ELR (cell line): ENCODE data around the gene COX14.
"Not testable (repeated sequence)": the region's sequence is repeated elsewhere in the genome, so short reads cannot be mapped to it uniquely, and the experiment has no call there.

ENCODE experiments used
- DNase-seq: peaks from one replicate; pipeline ENCODE4 v3.0.0-alpha.2; 2015; ENCODE audit warnings: low read depth

The COX14 gene

GRCh38 chr12:50107416-50108268 is 4.4 kb upstream of the COX14 start:
- DNase-seq, result no peak

GRCh38 chr12:50109319-50109718 is 2.7 kb upstream of the COX14 start:
- no peak for DNase-seq

DNA sequence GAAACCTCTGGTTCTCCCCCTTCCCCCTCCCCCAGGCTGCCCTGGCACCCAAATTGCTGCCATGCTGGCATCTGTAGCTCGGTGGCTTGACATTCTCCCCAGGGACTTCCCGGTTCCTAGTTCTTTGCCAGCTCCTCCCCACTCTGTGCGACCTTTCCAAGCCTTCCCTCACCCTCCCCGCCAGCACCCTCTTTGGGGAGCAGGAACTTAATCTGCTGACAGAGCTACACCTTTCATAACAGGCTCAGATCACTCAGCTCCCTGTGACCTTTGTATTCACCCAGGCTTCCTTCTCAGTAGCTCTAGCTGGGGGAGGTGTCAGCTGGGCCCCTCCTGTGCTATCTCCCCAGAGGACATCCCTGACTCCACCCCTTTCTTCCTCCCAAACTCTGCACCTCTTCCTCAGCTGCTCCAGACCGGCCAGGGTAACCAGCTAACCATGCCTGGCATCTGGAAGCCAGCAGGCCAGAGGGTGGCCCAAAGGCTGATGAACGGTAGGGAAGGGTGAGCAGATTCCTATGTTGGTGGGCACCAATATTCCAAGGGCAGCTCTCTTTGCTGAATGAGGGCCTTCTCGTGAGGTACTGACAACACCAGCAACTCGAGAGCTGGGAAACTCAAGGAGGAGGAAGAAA is 1.8 kb upstream of the COX14 start:
- no peak for DNase-seq

DNA sequence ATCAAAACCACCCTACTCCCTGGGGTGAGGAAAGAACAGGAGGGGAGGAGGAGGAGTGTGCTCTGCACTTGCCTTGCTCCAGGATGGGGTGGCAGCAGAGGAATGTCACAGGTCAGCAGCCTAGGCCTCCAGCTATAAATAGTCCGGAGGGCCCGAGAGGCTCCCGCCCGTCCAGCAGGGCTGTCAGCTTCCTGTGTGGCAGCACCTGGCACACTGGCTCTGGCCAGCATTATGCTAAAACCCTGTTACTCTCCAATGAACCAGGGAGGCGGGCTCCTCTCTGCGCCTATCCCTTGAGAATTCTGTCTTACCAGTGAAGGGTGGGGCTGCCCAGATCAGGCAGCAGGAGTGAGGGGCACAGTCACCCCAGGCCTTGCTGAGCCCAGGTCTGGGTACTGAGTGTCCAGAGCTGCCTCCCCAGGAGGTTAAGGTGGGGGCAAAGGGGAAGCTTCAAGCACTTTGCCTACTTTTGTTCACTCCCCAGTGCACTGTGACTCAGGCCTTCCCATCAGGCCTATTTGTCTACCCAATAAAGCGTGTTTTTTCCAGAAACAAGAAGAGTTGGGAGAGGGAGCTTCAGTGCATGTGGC is 1.2 kb upstream of the COX14 start:
- peak; percentile 55 for DNase-seq

GRCh38 chr12:50111395-50111692 is 692 bp upstream of the COX14 start:
- no peak for DNase-seq

GRCh38 chr12:50112456-50113218 is 601 bp downstream of the COX14 start:
- peak; percentile 65 for DNase-seq

DNA sequence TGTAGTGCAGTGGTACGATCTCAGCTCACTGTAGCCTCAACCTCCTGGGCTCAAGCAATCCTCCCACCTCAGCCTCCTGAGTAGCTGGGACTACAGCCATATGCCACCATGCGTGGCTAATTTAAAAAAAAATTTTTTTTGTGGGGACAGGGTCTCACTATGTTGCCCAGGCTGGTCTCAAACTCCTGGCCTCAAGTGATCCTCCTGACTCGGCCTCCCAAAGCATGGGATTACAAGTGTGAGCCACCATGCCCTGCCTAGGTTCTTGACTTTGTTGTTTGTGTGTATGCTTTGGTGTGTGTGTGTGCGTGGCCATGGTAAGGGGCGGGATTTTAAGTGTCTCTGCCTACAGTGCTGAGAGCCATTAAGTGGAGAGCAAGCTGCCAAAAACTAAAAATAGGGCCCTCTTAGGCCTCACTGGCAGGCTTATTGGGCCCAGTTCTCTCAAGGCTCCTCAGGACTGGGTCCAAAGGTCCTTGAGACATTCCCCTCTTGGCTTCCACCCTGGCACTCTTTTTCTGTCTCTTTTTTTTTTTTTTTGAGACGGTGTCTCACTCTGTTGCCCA is 5.1 kb downstream of the COX14 start:
- DNase-seq, result no peak

- no peak for DNase-seq
Observed at GRCh38 chr12:50119387-50119786, 7.4 kb downstream of the COX14 start.

GRCh38 chr12:50120521-50120920 is 8.5 kb downstream of the COX14 start:
- DNase-seq, result no peak

- no peak for DNase-seq
Observed at GRCh38 chr12:50120953-50121352, 8.9 kb downstream of the COX14 start.

GRCh38 chr12:50121641-50122040 is 9.6 kb downstream of the COX14 start:
- DNase-seq, result no peak

- DNase-seq, result no peak
Observed at GRCh38 chr12:50123203-50123602, 11.2 kb downstream of the COX14 start.

- no peak for DNase-seq
Observed at GRCh38 chr12:50127546-50127945, 15.5 kb downstream of the COX14 start.

GRCh38 chr12:50129290-50129689 is 17.3 kb downstream of the COX14 start:
- DNase-seq, result no peak

GRCh38 chr12:50132505-50133135 is 20.6 kb downstream of the COX14 start:
- no peak for DNase-seq

DNA sequence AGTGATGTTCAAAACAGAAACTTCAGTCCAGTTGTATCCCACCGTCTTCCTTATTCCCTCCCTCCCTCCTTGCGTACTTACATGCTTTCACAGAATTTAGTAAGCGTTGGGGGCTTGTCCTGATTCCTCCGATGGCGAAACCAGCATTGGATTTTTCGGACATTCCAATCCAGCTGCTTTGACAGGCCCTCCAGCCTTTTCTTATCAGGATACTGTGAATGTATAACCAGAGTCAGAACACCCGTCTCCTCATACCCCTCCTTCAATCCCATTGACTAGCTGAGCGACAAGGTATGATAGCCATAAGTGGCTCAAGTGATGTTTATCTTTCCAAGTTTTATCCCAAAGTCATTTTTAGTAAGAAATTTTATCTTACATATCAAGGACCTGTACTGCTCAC is 31.0 kb downstream of the COX14 start:
- no peak for DNase-seq

DNA sequence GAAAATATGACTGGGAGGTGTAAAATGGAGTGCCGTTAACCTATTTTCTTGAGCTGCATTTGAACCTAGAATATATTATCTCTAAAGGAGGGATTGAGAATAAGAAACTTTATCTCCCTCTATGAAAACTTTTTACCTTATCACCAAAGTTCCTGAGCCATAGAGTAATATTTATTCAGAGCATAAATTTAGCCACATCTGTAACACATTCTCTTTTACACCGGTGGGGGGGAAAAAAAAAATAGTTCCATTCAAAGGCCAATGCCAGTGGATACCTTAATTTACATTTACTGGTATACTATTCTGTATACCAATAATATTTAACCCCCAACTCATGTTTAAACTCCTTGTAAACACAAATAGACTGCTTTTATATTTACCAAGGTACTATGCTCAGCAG is 33.4 kb downstream of the COX14 start:
- DNase-seq, result no peak

- DNase-seq, result no peak
Observed at GRCh38 chr12:50147281-50147680, 35.2 kb downstream of the COX14 start.

DNA sequence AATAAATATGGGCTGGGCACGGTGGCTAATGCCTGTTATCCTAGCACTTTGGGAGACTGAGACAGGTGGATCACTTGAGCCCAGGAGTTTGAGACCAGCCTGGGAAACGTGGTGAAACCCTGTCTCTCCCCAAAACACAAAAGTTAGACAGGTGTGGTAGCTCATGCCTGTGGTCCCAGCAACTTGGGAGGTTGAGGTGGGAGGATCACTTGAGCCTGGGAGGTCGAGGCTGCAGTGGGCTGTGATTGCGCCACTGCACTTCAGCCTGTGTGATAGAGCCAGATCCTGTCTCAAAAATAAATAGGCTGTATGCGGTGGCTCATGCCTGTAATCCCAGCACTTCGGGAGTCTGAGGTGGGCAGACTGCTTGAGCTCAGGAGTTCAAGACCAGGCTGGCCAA is 36.0 kb downstream of the COX14 start:
- not testable (repeated sequence) for DNase-seq

- no peak for DNase-seq
Observed at GRCh38 chr12:50149311-50149710, 37.3 kb downstream of the COX14 start.

DNA sequence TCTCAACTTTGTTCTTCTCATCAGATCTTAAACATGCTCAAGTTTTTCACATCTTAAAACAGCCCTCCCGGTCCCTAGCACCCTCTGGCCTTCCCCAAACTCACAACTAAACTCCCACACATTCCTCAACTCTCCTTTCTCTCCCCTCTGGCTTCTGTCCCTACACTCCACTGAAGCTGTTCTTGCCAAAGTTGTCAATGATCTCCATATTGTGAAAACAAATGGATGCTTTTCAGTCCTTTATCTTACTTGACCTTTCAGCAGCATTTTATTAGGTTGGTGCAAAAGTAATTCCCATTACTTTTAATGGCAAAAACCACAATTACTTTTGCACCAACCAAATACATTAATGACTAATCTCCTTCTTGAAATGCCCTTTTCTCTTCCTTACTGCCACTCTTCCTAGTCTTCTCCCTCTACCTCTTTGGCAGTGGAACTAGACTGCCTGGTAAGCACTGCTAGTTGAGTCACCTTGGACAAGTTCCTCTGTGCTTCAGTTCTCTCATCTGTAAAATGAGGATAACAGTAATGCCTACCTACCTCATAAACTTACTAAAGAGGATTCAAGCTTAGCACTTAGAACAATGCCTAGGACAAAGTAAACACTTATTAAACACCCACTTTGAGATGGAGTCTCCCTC is 39.1 kb downstream of the COX14 start:
- no peak for DNase-seq
